ENCODE measurements around the gene INHA. TPM values are rescaled to one million over a fixed set of nuclear protein-coding genes. Genes with fewer than 3 reads are reported as not detected.

Gene INHA
- total RNA-seq, 4 donors from 2014 or later = 0.45 to 0.75 TPM; not detected in 2

DNA sequence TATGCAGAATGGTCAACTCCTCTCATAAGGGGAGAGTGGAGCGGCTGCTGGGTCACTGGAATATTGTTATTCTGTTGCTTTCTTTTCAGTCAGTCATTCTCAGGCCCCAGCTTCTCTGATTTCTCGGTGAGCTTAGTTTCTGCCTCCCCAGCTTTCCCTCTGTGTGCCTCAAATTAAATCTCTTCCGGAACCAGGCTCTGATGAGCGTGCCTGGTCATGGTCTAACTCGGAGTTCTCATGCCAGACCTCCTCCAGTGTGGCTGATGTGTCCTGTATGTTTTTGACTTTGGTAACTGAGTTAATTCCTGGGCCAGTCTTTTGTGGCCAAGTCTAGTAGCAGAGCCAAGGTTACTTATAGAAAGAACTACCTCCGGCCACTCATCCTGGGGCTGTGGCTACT is 20.6 kb downstream of the INHA start:
- Histone ChIP-seq H3K27ac (replicated peaks in 1 of 4) (no peak overlapping the region), H3K36me3 (no peaks in the 10 kb centered on the region), H3K9me3 (no peaks in the 10 kb centered on the region), H3K4me3 (no peak overlapping the region), H3K27me3 (no peaks in the 10 kb centered on the region), H3K4me1 (peaks cover 10 to 14% (median 10%) of the 10 kb centered on the region in 4 donors)
- DNase-seq (ENCODE audit: extremely low spot score) = no peak
- TF ChIP-seq, protein P1, sequence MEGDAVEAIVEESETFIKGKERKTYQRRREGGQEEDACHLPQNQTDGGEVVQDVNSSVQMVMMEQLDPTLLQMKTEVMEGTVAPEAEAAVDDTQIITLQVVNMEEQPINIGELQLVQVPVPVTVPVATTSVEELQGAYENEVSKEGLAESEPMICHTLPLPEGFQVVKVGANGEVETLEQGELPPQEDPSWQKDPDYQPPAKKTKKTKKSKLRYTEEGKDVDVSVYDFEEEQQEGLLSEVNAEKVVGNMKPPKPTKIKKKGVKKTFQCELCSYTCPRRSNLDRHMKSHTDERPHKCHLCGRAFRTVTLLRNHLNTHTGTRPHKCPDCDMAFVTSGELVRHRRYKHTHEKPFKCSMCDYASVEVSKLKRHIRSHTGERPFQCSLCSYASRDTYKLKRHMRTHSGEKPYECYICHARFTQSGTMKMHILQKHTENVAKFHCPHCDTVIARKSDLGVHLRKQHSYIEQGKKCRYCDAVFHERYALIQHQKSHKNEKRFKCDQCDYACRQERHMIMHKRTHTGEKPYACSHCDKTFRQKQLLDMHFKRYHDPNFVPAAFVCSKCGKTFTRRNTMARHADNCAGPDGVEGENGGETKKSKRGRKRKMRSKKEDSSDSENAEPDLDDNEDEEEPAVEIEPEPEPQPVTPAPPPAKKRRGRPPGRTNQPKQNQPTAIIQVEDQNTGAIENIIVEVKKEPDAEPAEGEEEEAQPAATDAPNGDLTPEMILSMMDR (IDR thresholded peaks at IDR 0.05) = no peak
- no peak for TF ChIP-seq EP300 (IDR thresholded peaks at IDR 0.05)
- no peak for TF ChIP-seq POLR2AphosphoS5 (IDR thresholded peaks at IDR 0.05)
- TF ChIP-seq POLR2A (IDR thresholded peaks at IDR 0.05; ENCODE audit: low read depth) = no peak
- intact Hi-C loops (cut with DNase I) = no loop called here
- 70% methylated on average over 6 of the region's 6 CpGs for WGBS

DNA sequence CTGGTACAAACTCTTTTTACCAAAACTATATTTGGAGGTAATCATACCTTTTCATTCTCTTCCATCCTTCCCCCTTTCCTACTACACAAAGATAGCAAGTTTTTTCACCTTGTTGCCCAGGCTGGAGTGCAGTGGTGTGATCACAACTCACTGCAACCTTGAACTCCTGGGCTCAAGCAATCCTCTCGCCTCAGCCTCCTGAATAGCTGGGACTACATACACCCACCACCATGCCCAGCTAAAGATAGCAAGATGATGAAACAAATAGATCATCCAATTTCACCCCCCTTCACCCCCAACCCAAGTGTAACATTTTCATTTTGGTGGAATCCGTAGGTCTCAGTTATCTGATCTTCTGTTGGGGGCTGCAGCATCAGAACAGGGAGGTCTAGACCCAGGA is 21.0 kb downstream of the INHA start:
- intact Hi-C loops (cut with DNase I) = no loop called here
- no peak overlapping the region for H3K27ac ChIP-seq (replicated peaks in 1 of 4)
- no peaks in the 10 kb centered on the region for H3K36me3 ChIP-seq
- no peak for DNase-seq (ENCODE audit: extremely low spot score)
- 91% methylated on average over 2 of the region's 2 CpGs for WGBS
- no peak for TF ChIP-seq POLR2AphosphoS5 (IDR thresholded peaks at IDR 0.05)
- TF ChIP-seq, protein P1 (IDR thresholded peaks at IDR 0.05) = no peak
- TF ChIP-seq POLR2A (IDR thresholded peaks at IDR 0.05; ENCODE audit: low read depth) = no peak
- TF ChIP-seq EP300 (IDR thresholded peaks at IDR 0.05) = no peak
- peaks cover 10 to 17% (median 11%) of the 10 kb centered on the region in 4 donors for H3K4me1 ChIP-seq
- no peak overlapping the region for H3K4me3 ChIP-seq
- H3K9me3 ChIP-seq = no peaks in the 10 kb centered on the region
- H3K27me3 ChIP-seq = no peaks in the 10 kb centered on the region

DNA sequence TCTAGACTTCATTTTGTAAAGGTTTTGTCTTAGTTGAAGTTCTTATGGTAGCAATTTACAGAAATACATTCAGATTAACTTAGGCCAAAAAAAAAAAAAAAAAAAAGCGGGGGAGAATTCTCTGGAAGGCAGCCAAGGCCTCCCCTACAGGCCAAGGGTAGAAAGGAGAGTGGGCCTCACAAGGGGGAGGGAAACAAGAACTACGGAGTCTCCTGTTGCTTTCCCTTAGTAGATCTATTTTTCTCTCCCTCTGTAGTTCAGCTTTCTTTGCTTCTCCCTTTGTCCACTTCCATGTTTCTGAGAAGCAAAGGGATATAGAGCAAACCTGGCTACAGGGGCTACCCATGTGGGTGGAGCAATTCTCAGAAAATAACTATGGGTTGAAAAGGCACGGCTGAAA is 23.1 kb downstream of the INHA start:
- no peak for DNase-seq (ENCODE audit: extremely low spot score)
- intact Hi-C loops (cut with DNase I) = loop anchor here (5.0 kb wide), 2 partner anchors 33 to 53 kb away; partner anchors contain the start of genes CHPF and TMEM198
- H3K27me3 ChIP-seq = no peaks in the 10 kb centered on the region
- H3K36me3 ChIP-seq = no peaks in the 10 kb centered on the region
- H3K4me1 ChIP-seq = peaks cover 17 to 29% (median 18%) of the 10 kb centered on the region in 4 donors
- H3K4me3 ChIP-seq = no peak overlapping the region
- WGBS = 31% methylated on average over 3 of the region's 3 CpGs
- H3K27ac ChIP-seq (replicated peaks in 1 of 4) = no peak overlapping the region
- TF ChIP-seq, protein P1 (IDR thresholded peaks at IDR 0.05) = no peak
- TF ChIP-seq EP300 (IDR thresholded peaks at IDR 0.05) = no peak
- H3K9me3 ChIP-seq = no peaks in the 10 kb centered on the region

DNA sequence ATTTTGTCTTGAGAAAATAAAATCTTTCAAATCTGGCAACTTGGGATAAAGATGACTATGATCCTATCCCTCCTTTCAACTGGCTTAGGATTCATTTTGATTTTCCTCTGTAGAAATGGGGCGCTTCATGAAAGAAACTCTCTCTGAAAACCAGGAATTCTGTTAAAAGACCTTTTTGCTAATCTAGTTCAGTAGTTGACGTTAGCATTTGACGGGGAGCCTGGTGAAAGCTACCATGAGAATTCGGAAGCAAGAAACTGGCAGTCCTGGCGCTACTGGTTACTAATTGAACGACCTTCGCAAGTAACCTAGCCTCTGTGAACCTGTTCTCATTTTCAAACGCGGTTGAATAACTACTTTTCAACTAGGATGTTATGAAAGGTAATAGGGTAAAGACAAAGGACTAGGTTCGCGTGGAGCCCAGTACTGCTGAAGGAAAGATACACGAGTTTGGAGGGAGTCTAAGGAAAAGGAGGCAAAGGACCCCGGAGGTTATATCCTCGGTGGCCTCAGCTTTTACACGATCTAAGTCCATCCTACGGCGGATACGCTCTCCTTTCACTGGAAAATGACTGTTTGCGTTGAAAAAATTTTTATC is 24.9 kb downstream of the INHA start:
- H3K9me3 ChIP-seq = no peaks in the 10 kb centered on the region
- peaks cover 9 to 12% (median 10%) of the 10 kb centered on the region in 4 donors for H3K36me3 ChIP-seq
- H3K27ac ChIP-seq (replicated peaks in 1 of 4) = peak overlapping the region; percentile 88 to 91 (median 90)
- intact Hi-C loops (cut with DNase I) = loop anchor here (2.0 to 5.0 kb wide), 3 partner anchors 26 to 55 kb away; partner anchors contain the start of genes CHPF, OBSL1 and TMEM198
- H3K4me3 ChIP-seq = peak overlapping the region; percentile 59 to 80 (median 68)
- no peaks in the 10 kb centered on the region for H3K27me3 ChIP-seq
- no peak for DNase-seq (ENCODE audit: extremely low spot score)
- peaks cover 17 to 29% (median 18%) of the 10 kb centered on the region in 4 donors for H3K4me1 ChIP-seq
- TF ChIP-seq, protein P1 (IDR thresholded peaks at IDR 0.05) = no peak
- TF ChIP-seq POLR2A (IDR thresholded peaks at IDR 0.05; ENCODE audit: low read depth) (no peak), EP300 (IDR thresholded peaks at IDR 0.05) (no peak), POLR2AphosphoS5 (IDR thresholded peaks at IDR 0.05) (no peak)
- WGBS = 10% methylated on average over 19 of the region's 19 CpGs

Measured in esophagus muscularis mucosa (tissue), 4 donors.